Stimulated activated CD4-positive, alpha-beta T cell treated with anti-CD3 and anti-CD28 coated beads, Interleukin-4, amount 100 ng/mL, for 4 hours (primary cell): Measurements from ENCODE around the gene GAP43.

Experiments used
- DNase-seq, 2 experiments: peaks; one replicate each; pipeline ENCODE4 v3.0.0-alpha.2; 2020

GAP43 gene

DNA sequence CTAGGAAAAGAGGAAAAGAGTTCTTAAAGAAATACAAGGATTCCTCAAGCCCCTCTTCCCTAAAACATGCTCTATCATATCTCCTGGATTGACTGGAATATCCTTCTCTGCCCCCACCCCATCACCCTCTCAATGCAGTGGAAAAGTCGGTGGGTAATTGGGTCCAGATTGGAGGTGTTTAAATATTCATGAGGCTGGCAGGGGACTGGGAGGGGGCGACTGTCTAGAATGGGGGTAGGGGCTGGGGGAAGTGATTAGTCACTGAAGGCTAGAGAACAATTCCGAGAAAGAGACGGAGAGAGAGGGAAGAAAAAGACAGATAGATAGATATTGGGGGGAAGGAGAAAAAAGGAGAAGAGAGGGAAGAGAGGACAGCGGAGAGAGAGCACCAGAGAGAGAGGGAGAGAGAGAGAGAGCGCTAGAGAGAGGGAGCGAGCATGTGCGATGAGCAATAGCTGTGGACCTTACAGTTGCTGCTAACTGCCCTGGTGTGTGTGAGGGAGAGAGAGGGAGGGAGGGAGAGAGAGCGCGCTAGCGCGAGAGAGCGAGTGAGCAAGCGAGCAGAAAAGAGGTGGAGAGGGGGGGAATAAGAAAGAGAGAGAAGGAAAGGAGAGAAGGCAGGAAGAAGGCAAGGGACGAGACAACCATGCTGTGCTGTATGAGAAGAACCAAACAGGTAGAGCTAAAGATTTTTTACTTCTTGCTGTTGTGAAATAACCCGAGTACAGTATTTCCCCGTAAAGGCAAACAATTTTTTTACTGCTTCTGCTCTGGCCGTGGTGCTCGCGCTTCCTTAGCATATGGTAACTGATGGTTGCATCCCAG, at the start of gene GAP43:
GAP43 (plus strand) TSS at position 467 of the 825 bp plus-strand sequence; CDS start at position 647, 180 bp downstream.
- DNase-seq: peak in 1 of 2 experiments; percentile 1

- no peak for DNase-seq
Measured at GRCh38 chr3:115576325-115576875, 46.9 kb upstream of the GAP43 start.

DNA sequence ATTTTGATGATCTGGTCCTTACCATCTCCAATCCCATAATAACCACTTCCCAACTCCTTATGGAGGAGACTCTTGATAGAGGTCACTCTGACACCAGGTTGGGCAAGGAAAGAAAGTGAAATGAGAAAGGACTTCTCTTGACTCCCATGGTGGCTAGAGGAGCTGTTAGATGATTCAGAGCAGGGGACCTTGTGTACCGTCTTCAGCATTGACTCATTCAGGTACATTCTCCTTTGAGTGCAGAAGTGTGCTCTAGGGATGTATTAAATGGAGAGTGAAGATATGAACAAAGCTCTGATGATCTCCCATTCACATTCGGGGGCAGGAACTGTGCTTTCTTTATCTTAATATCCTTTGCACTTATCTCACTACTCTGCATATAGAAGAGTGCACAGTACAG, 46.3 kb upstream of the GAP43 start:
- no peak for DNase-seq

GRCh38 chr3:115578331-115578730, 45.0 kb upstream of the GAP43 start:
- no peak for DNase-seq

DNA sequence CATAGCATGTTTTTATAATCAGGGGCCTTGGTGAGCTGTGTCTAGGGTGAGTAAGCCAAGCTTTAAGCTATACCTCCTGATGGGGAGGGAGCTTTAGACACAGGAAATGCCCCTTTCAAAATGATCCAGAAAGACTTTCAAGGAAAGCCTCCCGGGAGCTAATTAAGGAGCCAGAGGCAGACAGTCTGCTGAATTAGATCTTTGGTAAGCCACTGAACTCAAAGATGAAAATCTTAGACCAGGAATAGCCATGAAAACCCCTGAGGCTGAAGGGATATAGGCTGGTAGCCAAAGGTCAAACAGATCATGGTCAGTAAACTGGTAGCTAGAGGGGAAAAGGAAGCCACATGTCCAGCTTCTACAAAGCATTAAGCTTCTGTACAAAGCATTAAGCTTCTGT, 42.7 kb upstream of the GAP43 start:
- no peak for DNase-seq

DNA sequence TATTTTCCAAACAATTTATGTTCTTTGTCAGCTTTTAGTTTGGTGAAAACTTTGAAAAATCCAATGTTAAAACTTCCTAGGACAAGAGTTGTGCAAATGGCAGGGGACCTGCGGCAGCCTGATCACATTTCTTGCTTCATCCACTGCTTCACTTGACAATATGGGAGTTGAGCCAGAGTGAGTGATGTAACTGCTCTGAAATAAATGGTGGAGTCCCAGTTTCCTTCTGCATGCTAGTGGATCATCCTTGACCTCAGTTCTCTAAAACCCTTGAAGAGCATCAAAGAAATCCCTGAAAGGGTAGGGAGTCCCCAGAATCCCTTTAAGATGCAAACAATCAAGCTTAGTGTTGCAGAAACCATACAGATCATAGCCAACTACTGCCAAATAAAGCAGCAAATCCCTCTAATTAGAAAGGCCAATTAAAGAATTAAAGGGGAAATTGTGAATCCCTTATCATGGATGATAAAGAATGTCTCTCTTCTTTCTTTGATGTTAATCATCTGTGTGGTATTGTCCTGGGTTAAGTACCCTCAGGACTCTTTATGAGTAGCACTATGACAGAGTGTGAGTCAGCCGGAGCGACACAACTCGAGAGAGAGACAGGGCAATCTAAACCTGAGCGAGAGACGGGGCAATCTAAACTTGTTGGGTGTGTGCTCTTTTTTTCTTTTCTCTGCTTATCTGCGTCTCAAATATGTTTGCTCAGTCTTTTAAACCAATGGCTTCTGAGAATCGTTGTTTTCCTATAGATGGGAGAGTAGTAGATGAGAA, 41.8 kb upstream of the GAP43 start:
- no peak for DNase-seq

- DNase-seq: no peak
Measured at GRCh38 chr3:115588201-115589115, 34.9 kb upstream of the GAP43 start.

- DNase-seq: no peak
Measured at GRCh38 chr3:115590873-115591272, 32.4 kb upstream of the GAP43 start.

- DNase-seq: no peak
Measured at GRCh38 chr3:115595611-115596275, 27.6 kb upstream of the GAP43 start.

GRCh38 chr3:115598216-115598615, 25.1 kb upstream of the GAP43 start:
- DNase-seq: no peak

DNA sequence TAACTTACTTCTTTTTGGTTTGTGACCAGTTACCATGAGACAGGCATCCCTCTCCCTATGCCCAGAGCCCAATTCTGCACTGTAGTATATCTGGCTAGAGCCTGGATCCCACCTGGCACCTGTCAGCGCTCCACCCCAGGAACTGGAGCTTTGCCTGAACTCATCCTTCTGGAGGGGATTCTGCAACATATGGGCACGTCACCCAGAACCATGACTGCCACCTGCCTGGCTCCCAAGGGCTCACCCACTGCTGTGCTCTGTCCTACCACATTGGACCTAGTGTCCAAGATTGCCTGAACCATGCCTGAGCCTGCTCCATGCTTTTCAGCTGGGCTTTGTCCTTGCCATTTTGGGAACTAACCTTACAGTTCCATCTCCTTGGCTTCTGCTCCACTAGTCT, 21.1 kb upstream of the GAP43 start:
- DNase-seq: no peak

DNA sequence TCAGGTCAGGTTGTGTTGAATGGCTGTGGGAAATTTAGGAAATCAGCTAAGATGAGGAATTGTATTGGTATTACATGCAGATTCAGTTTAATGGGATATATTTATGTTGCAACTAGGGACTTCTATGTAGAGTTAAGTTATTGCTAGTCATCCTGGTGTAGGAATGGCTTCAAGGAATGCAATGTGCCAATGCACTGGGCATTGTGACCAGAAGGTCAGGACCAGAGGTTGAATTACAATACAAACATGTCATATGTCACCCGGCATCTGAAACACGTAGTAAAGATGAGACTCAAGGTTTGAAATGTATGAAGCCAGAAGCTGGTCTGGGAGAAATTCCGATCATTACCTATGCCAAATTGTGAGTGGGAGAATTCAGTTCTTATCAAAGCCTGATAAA, 11.7 kb upstream of the GAP43 start:
- DNase-seq: no peak

DNA sequence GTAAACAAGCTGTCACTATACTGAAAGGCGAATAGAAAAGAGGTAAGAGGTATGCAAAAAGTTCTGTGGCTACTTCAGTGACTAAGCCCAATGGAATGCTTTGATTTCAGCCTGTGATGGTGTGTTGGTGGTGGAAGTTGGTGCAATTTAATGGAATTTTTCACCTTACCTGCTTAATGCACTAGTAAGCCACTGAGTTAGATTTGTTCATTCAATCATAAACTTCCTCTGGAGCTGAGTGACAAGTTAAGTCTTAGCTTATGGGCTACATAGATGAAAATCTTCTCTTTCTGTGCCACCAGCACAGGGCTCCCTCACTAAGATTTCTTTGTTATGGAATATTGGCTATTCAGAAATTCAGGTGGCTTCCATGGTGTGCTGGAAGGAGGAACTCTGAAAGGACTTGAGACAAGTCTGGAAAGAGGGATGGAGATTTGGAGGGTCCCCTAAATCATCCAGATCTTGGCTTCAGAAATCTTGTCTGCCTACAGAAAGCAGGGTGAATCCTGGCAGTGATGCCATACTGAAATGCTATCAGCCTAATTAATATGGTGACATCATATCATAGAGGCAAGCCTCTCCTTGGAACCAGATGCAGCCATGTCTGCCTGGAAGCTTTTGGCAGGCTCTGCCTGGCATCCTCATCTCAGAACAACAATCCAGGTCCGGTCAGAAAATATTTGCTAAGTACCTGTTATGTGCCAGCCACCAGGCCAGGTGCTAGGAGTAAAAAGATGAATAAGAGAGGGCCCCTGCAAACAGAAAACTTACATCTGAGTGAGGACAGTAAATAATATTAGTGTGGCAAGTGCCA, 8.1 kb upstream of the GAP43 start:
- no peak for DNase-seq

DNA sequence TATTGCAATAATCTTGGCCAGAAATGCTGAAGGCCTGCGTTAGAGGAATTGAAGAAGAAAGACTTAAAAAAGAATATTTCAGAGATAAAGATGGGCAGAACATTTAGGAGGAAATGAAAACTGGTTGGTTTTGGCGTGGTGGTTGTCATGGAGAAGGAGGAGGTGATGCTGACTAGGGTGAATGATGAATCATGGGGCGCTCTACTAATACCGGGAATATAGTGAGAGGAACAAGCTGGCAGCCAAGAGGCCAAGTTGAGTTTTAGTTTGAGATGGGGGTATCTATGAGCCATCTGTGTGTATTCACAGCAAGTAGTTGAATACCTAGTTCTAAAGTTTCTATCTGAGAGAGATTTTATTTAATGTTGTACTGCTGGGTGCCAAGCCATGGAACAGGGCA, 6.8 kb upstream of the GAP43 start:
- no peak for DNase-seq

GRCh38 chr3:115617591-115617990, 5.7 kb upstream of the GAP43 start:
- no peak for DNase-seq

DNA sequence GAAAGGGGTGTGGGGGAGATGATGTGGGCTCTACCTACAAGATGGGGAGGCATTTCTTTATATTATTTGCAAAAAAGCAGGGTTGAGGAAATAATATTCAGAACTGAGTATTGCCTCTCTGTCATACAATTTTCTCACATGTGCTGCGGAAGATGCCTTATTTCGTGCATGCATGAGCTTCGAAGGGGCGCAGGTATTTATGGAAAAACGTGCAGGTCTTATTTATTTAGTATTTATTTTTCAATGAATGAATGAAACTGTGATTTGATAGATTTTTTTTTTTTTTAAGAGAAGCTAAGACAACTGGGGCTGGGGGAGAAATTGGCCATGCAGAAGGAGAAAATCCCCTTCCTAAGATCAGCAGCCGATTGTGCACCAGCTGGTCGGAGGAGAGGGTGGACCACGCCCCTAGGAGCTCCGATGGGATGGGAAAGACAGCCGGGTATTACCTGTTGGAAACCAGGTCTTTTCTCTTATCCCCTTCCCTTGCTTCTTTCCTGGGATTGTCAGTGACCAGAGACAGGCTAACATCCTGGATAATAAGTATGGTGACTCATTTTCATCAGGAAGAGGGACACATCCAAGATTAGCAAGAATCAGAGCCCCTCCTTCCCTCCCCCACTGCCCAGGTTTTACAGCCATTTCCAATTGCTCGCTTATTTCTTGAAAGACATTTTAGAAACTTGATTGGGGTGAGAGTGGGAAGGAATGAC, 875 bp downstream of the GAP43 start:
- no peak for DNase-seq

GRCh38 chr3:115624901-115625300, 1.6 kb downstream of the GAP43 start:
- no peak for DNase-seq

- no peak for DNase-seq
Measured at GRCh38 chr3:115626006-115626409, 2.7 kb downstream of the GAP43 start.

GRCh38 chr3:115626721-115627120, 3.4 kb downstream of the GAP43 start:
- DNase-seq: no peak
